Type B pancreatic cell (in vitro differentiated cells): ENCODE results near the gene PRKCZ. TPM values are rescaled to one million over a fixed set of nuclear protein-coding genes. Genes with fewer than 3 reads are reported as not detected.

Experiments
- DNase-seq: peaks from one replicate; pipeline ENCODE4 v3.0.0; 2021; ENCODE audit warnings: mixed read lengths; ENCODE audit not compliant: unreplicated experiment; ENCODE audit errors: extremely low spot score
- H3K27ac Mint-ChIP-seq: 2 replicates; pipeline ENCODE4 v1.8.0; 2021; ENCODE audit warnings: mild to moderate bottlenecking, mixed read lengths
- H3K27me3 Mint-ChIP-seq: 2 replicates; pipeline ENCODE4 v1.8.0; 2021; ENCODE audit warnings: mixed read lengths
- H3K36me3 Mint-ChIP-seq: 2 replicates; pipeline ENCODE4 v1.8.0; 2021; ENCODE audit warnings: mixed read lengths
- H3K4me1 Mint-ChIP-seq: one replicate; pipeline ENCODE4 v1.8.0; 2021; ENCODE audit warnings: mixed read lengths; ENCODE audit not compliant: unreplicated experiment
- H3K4me3 Mint-ChIP-seq: 2 replicates; pipeline ENCODE4 v1.8.0; 2021; ENCODE audit warnings: mild to moderate bottlenecking, mixed read lengths
- H3K9me3 Mint-ChIP-seq: 2 replicates; pipeline ENCODE4 v1.8.0; 2021; ENCODE audit warnings: mixed read lengths
- total RNA-seq: library from RNA; stranded (reverse); gene quantifications from 2 replicates; pipeline ENCODE4 v1.2.1, GENCODE V29; 2021; ENCODE audit warnings: low replicate concordance
- TF ChIP-seq, protein P1 (sequence below): fragments of 200-600 bp; sonication (generic); conservative IDR thresholded peaks from 2 replicates; pipeline ENCODE4 v1.5.0; 2021; ENCODE audit warnings: antibody characterized with exemption, mild to moderate bottlenecking

Gene PRKCZ
- total RNA-seq, 1 donor from 2014 or later: 33.2 TPM

DNA sequence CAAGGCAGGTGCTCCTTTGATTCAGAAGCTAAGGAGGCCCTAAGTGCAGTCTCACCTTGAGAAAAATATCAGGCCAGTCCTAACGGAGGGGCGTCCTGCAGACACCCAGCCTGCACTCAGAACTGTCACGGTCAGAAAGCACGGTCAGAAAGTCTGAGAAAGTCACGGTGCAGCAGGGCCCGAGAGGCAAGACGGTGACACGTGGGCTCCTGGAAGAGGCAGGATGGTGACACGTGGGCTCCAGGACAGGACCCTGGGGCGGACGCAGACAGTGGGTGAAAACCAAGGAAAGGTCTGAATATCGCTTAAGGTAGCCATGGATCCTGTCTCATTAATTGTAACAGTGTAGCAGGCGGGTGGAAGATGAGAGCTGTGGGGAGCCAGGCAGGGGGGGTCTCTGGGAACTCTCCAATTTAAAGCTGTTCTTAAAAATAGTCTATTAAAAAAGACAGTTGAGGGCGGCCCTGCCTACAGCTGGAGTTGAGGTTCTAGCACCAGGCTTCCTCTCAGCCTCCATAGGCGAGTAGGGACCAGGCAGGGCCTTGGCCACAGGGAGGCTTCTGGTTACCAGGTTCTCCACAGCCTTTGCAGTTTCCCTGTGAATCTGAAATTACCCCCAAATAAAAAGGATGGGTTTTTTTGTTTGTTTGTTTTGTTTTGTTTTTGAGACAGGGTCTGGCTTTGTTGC is 79.2 kb downstream of the PRKCZ start:
- no peaks in the 10 kb centered on the region for H3K36me3 Mint-ChIP-seq

DNA sequence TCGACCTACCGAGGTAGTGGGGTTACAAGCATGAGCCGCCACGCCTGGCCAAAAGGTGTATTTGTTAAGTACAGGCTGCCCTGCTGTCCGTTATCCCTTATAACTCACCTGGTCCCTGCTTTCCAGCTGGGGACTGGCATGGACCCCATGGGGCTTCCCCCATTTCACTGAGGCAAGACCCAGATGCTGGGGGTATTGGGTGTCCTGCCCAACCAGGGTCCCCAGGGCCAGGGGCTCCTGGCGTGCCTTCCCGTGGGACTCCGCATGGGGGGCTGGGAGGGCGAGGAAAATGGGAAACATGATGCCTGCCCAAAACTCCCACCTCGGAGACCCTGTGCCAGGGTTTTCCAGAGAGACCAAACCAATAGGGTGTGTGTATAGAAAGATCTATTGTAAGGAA is 79.9 kb downstream of the PRKCZ start:
- H3K4me3 Mint-ChIP-seq: no peak overlapping the region
- DNase-seq: no peak
- H3K36me3 Mint-ChIP-seq: no peaks in the 10 kb centered on the region
- H3K4me1 Mint-ChIP-seq: peaks cover 15% of the 10 kb centered on the region
- no peak overlapping the region for H3K27ac Mint-ChIP-seq
- no peaks in the 10 kb centered on the region for H3K9me3 Mint-ChIP-seq
- H3K27me3 Mint-ChIP-seq: no peaks in the 10 kb centered on the region
- TF ChIP-seq, protein P1, sequence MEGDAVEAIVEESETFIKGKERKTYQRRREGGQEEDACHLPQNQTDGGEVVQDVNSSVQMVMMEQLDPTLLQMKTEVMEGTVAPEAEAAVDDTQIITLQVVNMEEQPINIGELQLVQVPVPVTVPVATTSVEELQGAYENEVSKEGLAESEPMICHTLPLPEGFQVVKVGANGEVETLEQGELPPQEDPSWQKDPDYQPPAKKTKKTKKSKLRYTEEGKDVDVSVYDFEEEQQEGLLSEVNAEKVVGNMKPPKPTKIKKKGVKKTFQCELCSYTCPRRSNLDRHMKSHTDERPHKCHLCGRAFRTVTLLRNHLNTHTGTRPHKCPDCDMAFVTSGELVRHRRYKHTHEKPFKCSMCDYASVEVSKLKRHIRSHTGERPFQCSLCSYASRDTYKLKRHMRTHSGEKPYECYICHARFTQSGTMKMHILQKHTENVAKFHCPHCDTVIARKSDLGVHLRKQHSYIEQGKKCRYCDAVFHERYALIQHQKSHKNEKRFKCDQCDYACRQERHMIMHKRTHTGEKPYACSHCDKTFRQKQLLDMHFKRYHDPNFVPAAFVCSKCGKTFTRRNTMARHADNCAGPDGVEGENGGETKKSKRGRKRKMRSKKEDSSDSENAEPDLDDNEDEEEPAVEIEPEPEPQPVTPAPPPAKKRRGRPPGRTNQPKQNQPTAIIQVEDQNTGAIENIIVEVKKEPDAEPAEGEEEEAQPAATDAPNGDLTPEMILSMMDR: no peak

More for the DNA sequence above, 79.2 kb downstream of the PRKCZ start:
- Mint-ChIP-seq H3K4me1 (peaks cover 10% of the 10 kb centered on the region), H3K4me3 (no peak overlapping the region), H3K27ac (no peak overlapping the region), H3K27me3 (no peaks in the 10 kb centered on the region), H3K9me3 (no peaks in the 10 kb centered on the region)
- TF ChIP-seq, protein P1: no peak
- DNase-seq: no peak

DNA sequence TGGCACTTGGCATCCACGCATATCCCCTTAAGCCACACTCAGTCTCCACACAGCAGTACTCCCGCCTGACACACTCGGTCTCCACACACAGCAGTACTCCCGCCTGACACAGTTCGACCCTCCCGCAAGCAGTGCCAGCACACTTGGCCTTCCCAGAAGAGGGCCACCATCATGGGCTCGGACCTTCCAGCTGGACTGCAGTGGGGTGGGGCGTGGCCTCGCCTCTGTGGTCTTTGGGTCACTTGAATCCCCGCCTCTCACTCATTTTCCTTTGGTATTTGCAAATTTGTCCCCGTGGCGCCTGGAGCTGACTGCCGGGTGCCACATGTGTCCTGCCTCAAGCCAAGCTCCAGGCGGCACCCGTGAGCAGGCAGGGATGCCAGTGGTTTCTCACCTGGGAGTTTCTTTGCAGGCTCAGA is 80.7 kb downstream of the PRKCZ start:
- no peaks in the 10 kb centered on the region for H3K9me3 Mint-ChIP-seq
- no peaks in the 10 kb centered on the region for H3K36me3 Mint-ChIP-seq
- TF ChIP-seq, protein P1: no peak
- H3K4me3 Mint-ChIP-seq: no peak overlapping the region
- peaks cover 22% of the 10 kb centered on the region for H3K4me1 Mint-ChIP-seq
- H3K27ac Mint-ChIP-seq: no peak overlapping the region
- no peaks in the 10 kb centered on the region for H3K27me3 Mint-ChIP-seq
- DNase-seq: no peak

DNA sequence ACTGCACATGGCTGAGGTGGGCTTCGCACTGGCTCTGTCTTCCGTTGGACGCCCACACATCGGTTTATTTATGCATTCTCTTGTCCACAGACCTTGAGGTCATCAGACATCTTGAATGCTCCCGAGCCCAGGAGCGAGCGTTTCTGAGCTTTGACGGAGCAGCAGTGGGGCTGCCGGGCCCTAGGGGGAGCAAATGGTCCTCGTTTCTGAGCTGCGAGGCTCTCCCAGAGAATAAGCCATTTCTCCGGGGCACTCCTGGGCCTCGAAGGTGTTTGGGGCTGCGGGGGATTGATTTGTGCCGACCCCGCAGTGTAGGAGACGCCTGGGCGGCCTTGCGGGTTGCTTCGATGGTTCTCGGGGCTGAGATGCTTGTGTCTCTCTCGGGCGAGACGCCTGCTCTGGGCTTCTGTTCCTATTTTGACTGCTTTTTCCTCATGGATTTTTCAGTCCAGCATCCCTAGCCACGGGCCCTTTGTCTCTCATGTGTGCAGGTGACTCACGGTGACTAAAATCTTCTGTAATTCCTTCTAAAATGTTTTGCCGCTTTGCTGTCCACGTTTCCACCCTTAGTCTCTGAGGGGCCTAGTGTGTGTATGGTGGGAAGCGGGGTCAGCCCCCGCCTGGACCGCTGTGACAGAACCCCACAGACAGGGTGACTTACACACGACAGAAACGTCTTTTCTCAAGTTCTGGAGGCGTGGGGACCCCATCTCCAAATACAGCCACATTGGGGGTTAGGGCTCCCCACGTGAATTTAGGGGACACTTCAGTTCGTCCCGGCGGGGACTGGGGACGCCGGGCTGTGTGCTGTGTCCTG is 82.2 kb downstream of the PRKCZ start:
- no peak for DNase-seq
- H3K36me3 Mint-ChIP-seq: no peaks in the 10 kb centered on the region
- no peaks in the 10 kb centered on the region for H3K27me3 Mint-ChIP-seq

DNA sequence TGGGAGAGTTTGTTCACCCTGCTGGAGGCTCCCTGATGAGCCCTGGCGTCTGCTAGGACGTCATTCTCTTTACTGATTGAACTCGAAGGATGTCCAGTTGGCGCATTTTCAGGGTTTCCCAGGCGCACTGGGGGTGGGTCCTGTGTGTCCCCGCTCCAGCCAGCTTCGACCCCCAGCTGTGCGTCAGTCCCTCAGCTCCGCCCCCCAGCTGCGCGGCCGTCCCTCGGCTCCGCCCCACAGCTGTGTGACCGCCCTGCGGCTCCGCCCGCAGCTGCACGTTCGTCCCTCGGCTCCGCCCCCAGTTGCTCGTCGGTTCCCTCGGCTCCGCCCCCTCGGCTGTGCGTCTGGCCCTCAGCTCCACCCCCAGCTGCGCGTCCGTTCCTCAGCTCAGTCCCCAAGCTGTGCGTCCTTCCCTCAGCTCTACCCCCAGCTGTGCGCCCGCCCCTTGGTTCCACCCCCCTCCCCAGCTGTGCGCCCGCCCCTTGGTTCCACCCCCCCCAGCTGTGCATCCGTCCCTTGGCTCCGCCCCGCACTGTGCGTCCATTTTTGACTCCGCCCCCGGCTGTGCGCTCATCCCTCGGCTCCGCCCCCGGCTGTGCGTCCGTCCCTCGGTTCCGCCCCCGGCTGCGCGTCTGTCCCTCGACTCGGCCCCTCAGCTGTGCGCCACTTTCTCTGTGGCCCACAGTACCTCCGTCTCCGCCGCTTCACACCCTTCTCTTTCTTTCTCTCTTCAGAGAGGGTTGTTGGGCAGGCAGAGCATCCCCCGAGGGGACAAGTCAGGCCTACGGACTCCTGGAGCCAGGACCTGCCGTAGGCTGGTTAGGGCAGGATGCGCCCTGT is 83.0 kb downstream of the PRKCZ start:
- Mint-ChIP-seq H3K4me1 (peaks cover 38% of the 10 kb centered on the region), H3K36me3 (no peaks in the 10 kb centered on the region), H3K9me3 (no peaks in the 10 kb centered on the region), H3K27ac (peak overlapping the region; percentile 89), H3K27me3 (no peaks in the 10 kb centered on the region), H3K4me3 (peak overlapping the region; percentile 84)
- DNase-seq: peak; percentile 96
- TF ChIP-seq, protein P1: peak; percentile 24

More for the DNA sequence above, 82.2 kb downstream of the PRKCZ start:
- TF ChIP-seq, protein P1: peak; percentile 55
- H3K4me1 Mint-ChIP-seq: peaks cover 31% of the 10 kb centered on the region
- H3K9me3 Mint-ChIP-seq: no peaks in the 10 kb centered on the region
- peak overlapping the region; percentile 89 for H3K27ac Mint-ChIP-seq
- peak overlapping the region; percentile 84 for H3K4me3 Mint-ChIP-seq
